IMR-90 (cell line): ENCODE results near the gene ENO2. TPM values are rescaled to one million over a fixed set of nuclear protein-coding genes. Genes with fewer than 3 reads are reported as not detected.

Source experiments
- ATAC-seq: fragments of 200-7000 bp; cut with Tn5 transposase; 2 replicates; pipeline ENCODE4 v1.9.1; 2020; ENCODE audit warnings: low read depth, mild to moderate bottlenecking, moderate library complexity
- BruUV-seq: library from RNA; stranded (reverse); fragments of 400-500 nt; replicated peaks from 2 replicates; lab custom pipeline; 2021; lab: Mats Ljungman, UMichigan
- CTCF ChIA-PET: fragments of 300-600 bp; formaldehyde crosslinking; extraction: SDS; loops from one replicate; lab custom pipeline; 2021; ENCODE audit warnings: antibody characterized with exemption; lab: Yijun Ruan, JAX
- POLR2A ChIA-PET: fragments of 300-600 bp; sonication (Branson Sonifier 250); formaldehyde crosslinking; loops from one replicate; lab custom pipeline; 2022; ENCODE audit warnings: antibody characterized with exemption; ENCODE audit not compliant: unreplicated experiment; lab: Charles Lee
- DNase-seq: peaks from one replicate; pipeline ENCODE4 v3.0.0; 2013
- H2AFZ ChIP-seq: replicated peaks from 2 replicates; pipeline ENCODE3; 2013; ENCODE audit warnings: low read length, mild to moderate bottlenecking; ENCODE audit not compliant: poor library complexity
- H2AK5ac ChIP-seq: 2 replicates; pipeline ENCODE4 v1.6.1; 2013; ENCODE audit warnings: low read depth, low read length, inconsistent platforms
- H2AK9ac ChIP-seq: replicated peaks from 2 replicates; pipeline ENCODE3; 2013; ENCODE audit warnings: mild to moderate bottlenecking, low read depth, low read length, moderate library complexity; ENCODE audit not compliant: poor library complexity
- H2BK120ac ChIP-seq: 2 replicates; pipeline ENCODE4 v1.6.1; 2013; ENCODE audit warnings: low read depth, low read length, inconsistent platforms
- H2BK15ac ChIP-seq: 3 replicates; pipeline ENCODE4 v1.6.1; 2013; ENCODE audit warnings: low read depth, low read length, inconsistent platforms
- H2BK20ac ChIP-seq: 2 replicates; pipeline ENCODE4 v1.6.1; 2013; ENCODE audit warnings: low read depth, mild to moderate bottlenecking, inconsistent platforms, low read length, moderate library complexity
- H2BK5ac ChIP-seq: 2 replicates; pipeline ENCODE4 v1.6.1; 2013; ENCODE audit warnings: mild to moderate bottlenecking, low read depth, low read length, inconsistent platforms; ENCODE audit not compliant: poor library complexity, severe bottlenecking
- H3K14ac ChIP-seq: replicated peaks from 2 replicates; pipeline ENCODE4 v1.6.1; 2013; ENCODE audit warnings: low read depth, low read length, inconsistent platforms
- H3K18ac ChIP-seq: 2 replicates; pipeline ENCODE4 v1.6.1; 2013; ENCODE audit warnings: low read depth, low read length, control low read depth
- H3K23ac ChIP-seq: 2 replicates; pipeline ENCODE4 v1.6.1; 2013; ENCODE audit warnings: low read depth, low read length, inconsistent platforms
- H3K27ac ChIP-seq: 2 replicates; pipeline ENCODE4 v1.5.1; 2013; ENCODE audit warnings: mild to moderate bottlenecking, control low read depth, low read length; ENCODE audit not compliant: insufficient read depth
- H3K27me3 ChIP-seq: 2 replicates; pipeline ENCODE4 v1.6.1; 2013; ENCODE audit warnings: low read length; ENCODE audit not compliant: control insufficient read depth, insufficient read depth
- H3K36me3 ChIP-seq: 2 replicates; pipeline ENCODE4 v1.6.1; 2013; ENCODE audit warnings: low read length, mixed read lengths; ENCODE audit not compliant: control insufficient read depth, insufficient read depth
- H3K4ac ChIP-seq: 2 replicates; pipeline ENCODE4 v1.6.1; 2013; ENCODE audit warnings: low read depth, low read length, inconsistent platforms
- H3K4me1 ChIP-seq: 2 replicates; pipeline ENCODE4 v1.6.1; 2013; ENCODE audit warnings: low read length, mixed read lengths; ENCODE audit not compliant: control insufficient read depth, insufficient read depth
- H3K4me2 ChIP-seq: 2 replicates; pipeline ENCODE4 v1.6.1; 2013; ENCODE audit warnings: low read depth, mild to moderate bottlenecking, control low read depth, low read length, moderate library complexity
- H3K4me3 ChIP-seq: 2 replicates; pipeline ENCODE4 v1.5.1; 2013; ENCODE audit warnings: low read depth, mild to moderate bottlenecking, control low read depth, low read length, moderate library complexity; ENCODE audit not compliant: insufficient read depth
- H3K56ac ChIP-seq: 2 replicates; pipeline ENCODE4 v1.6.1; 2013; ENCODE audit warnings: low read length, inconsistent platforms; ENCODE audit not compliant: insufficient read depth; ENCODE audit errors: extremely low read depth
- H3K79me1 ChIP-seq, 2 experiments: 2 replicates each; pipeline ENCODE4 v1.6.1; 2013; ENCODE audit warnings: low read length in 2 of 2, inconsistent platforms in 1 of 2, low read depth in 1 of 2
- H3K9ac ChIP-seq: 2 replicates; pipeline ENCODE4 v1.6.1; 2013; ENCODE audit warnings: low read depth, low read length, control low read depth
- H3K9me1 ChIP-seq: 2 replicates; pipeline ENCODE4 v1.6.1; 2013; ENCODE audit warnings: low read length, inconsistent platforms; ENCODE audit not compliant: insufficient read depth
- H3K9me3 ChIP-seq: 2 replicates; pipeline ENCODE4 v1.6.1; 2013; ENCODE audit warnings: low read length; ENCODE audit not compliant: control insufficient read depth, insufficient read depth
- H4K20me1 ChIP-seq: 2 replicates; pipeline ENCODE4 v1.6.1; 2013; ENCODE audit warnings: low read length, inconsistent platforms; ENCODE audit not compliant: insufficient read depth
- H4K5ac ChIP-seq: 2 replicates; pipeline ENCODE4 v1.6.1; 2013; ENCODE audit warnings: mild to moderate bottlenecking, low read depth, low read length, control low read depth
- H4K8ac ChIP-seq, 2 experiments: 2 replicates each; pipeline ENCODE4 v1.6.1; 2013; ENCODE audit warnings: low read depth in 2 of 2, low read length in 2 of 2, control low read depth in 1 of 2, inconsistent platforms in 1 of 2
- H4K91ac ChIP-seq: 2 replicates; pipeline ENCODE4 v1.6.1; 2013; ENCODE audit warnings: low read depth, low read length, inconsistent platforms; ENCODE audit not compliant: insufficient read depth
- BHLHE40 ChIP-seq: fragments of 150-350 bp; IDR thresholded peaks from 2 replicates; pipeline ENCODE4 v1.6.1; 2016; ENCODE audit warnings: mild to moderate bottlenecking, low read depth, low read length
- POLR2A ChIP-seq: IDR thresholded peaks from 2 replicates; pipeline ENCODE4 v1.6.1; 2012; ENCODE audit warnings: mild to moderate bottlenecking, low read depth, low read length
- WGBS, 2 experiments: methylation state at CpG; one replicate each; pipeline versions ENCODE4 v1.1.5 to v1.1.7; 2013; ENCODE audit warnings: missing lambda C conversion rate in 2 of 2; ENCODE audit not compliant: insufficient read length in 1 of 2; ENCODE audit errors: extremely low coverage in 2 of 2; 5-methylcytosine and 5-hydroxymethylcytosine counted together
- dilution Hi-C: fragments of 300-500 bp; cut with HindIII; formaldehyde crosslinking; loops from one replicate; pipeline ENCODE4 v1.14.3; 2018; ENCODE audit warnings: low sequenced_read_pairs; ENCODE audit not compliant: unreplicated experiment
- in situ Hi-C: fragments of 300-500 bp; cut with MboI; formaldehyde crosslinking; loops from 3 replicates; pipeline ENCODE4 v1.14.3; 2019; ENCODE audit warnings: low sequenced_read_pairs, inconsistent platforms, mixed read lengths
- intact Hi-C: fragments of 100-400 bp; cut with micrococcal nuclease; formaldehyde crosslinking; loops from 2 replicates; pipeline ENCODE4 v1.10.0; 2022
- polyA plus RNA-seq, 3 experiments: library from polyadenylated mRNA; depleted of rRNA; stranded (reverse); fragments of >200 nt; gene quantifications; 2 replicates each; pipeline ENCODE4 v1.2.3, GENCODE V29; 2012; ENCODE audit warnings: low replicate concordance in 1 of 3
- total RNA-seq: library from RNA; depleted of rRNA; stranded (reverse); fragments of >200 nt; gene quantifications from 2 replicates; pipeline ENCODE4 v1.2.3, GENCODE V29; 2012

The ENO2 gene
- total and polyA plus RNA-seq, 2 of the 4 experiments (the other 2 are of a cell fraction): 28.3 to 92.8 TPM

GRCh38 chr12:6923003-6923732 lies 8.8 kb downstream of the ENO2 start:
- TF ChIP-seq POLR2A (no peak), BHLHE40 (no peak)
- H3K36me3 ChIP-seq: peaks cover 34% of the 10 kb centered on the region

More at GRCh38 chr12:6923003-6923732, 8.8 kb downstream of the ENO2 start:
- H2AK9ac ChIP-seq: no peak overlapping the region
- no peak overlapping the region for H2BK20ac ChIP-seq
- 57% methylated on average over 2 of the region's 10 CpGs; no CpG with 5 or more reads in 1 of the 2 experiments for WGBS, 2 experiments
- no peak overlapping the region for H3K4ac ChIP-seq
- H2AFZ ChIP-seq: no peak overlapping the region
- ChIA-PET CTCF (interaction anchor here (1.7 to 1.8 kb wide), 2 partner anchors 9 to 14 kb away, joined by 5 to 7 read pairs; partner anchors contain the start of gene ENO2), POLR2A (no interaction called here)
- no peak overlapping the region for H2BK120ac ChIP-seq
- H3K9me3 ChIP-seq: no peaks in the 10 kb centered on the region
- BruUV-seq: no TSS peak
- no peak overlapping the region for H4K91ac ChIP-seq
- H3K14ac ChIP-seq: no peak overlapping the region
- no peak overlapping the region for H3K4me3 ChIP-seq
- no peak overlapping the region for H3K4me2 ChIP-seq
- H2AK5ac ChIP-seq: no peak overlapping the region
- dilution Hi-C loops: no loop called here
- H3K56ac ChIP-seq: no peak overlapping the region
- no peaks in the 10 kb centered on the region for H3K27me3 ChIP-seq
- H4K20me1 ChIP-seq: no peaks in the 10 kb centered on the region; the same call in 1 of the 2 replicates
- H4K8ac ChIP-seq: no peak overlapping the region
- no peak overlapping the region for H2BK15ac ChIP-seq
- DNase-seq (no peak), ATAC-seq (no peak)
- in situ Hi-C loops: no loop called here
- no peak overlapping the region for H3K27ac ChIP-seq
- no peak overlapping the region for H4K5ac ChIP-seq
- no peak overlapping the region for H3K23ac ChIP-seq
- H3K9me1 ChIP-seq: peaks cover 6% of the 10 kb centered on the region; the same call in 1 of the 2 replicates
- intact Hi-C loops: no loop called here
- H3K18ac ChIP-seq: no peak overlapping the region
- no peak overlapping the region for H2BK5ac ChIP-seq
- H3K9ac ChIP-seq: no peak overlapping the region
- H3K79me1 ChIP-seq: peaks cover 16 to 22% of the 10 kb centered on the region in 2 experiments; a peak in 3 of 4 replicates
- H3K4me1 ChIP-seq: peaks cover 20% of the 10 kb centered on the region
